ENCODE data around the gene ALB. TPM values are rescaled to one million over a fixed set of nuclear protein-coding genes. Genes with fewer than 3 reads are reported as not detected.

The ALB gene
- total and polyA plus RNA-seq, 3 experiments from 2014 or later = not detected

- Histone ChIP-seq H3K9me3 (ENCODE audit: low read length) (no peaks in the 10 kb centered on the region), H3K4me3 (ENCODE audit: low read length) (no peak overlapping the region), H3K4me1 (ENCODE audit: insufficient read depth, low read length) (no peaks in the 10 kb centered on the region), H3K36me3 (ENCODE audit: insufficient read depth, low read length) (no peaks in the 10 kb centered on the region), H3K27ac (ENCODE audit: low read depth, low read length) (no peak overlapping the region), H3K27me3 (ENCODE audit: insufficient read depth, low read length, poor library complexity, severe bottlenecking) (no peaks in the 10 kb centered on the region)
- ChIA-PET CTCF (interaction anchor here (0.7 to 1.3 kb wide), 4 partner anchors 15 to 188 kb away, joined by 3 to 5 read pairs (median 4); partner anchors contain the start of gene ANKRD17), POLR2A (no interaction called here)
- Mint-ChIP-seq H3K4me1 (no peaks in the 10 kb centered on the region), H3K36me3 (no peaks in the 10 kb centered on the region), H3K27ac (no peak overlapping the region), H3K27me3 (peaks cover 7 to 13% of the 10 kb centered on the region in 2 donors), H3K4me3 (no peak overlapping the region), H3K9me3 (peaks cover 0 to 3% (median 0%) of the 10 kb centered on the region in 5 donors)
- DNase-seq = no peak
These were observed 42.4 kb downstream of the ALB start for GRCh38 chr4:73446336-73446938.

- Mint-ChIP-seq H3K36me3 (no peaks in the 10 kb centered on the region), H3K4me3 (no peak overlapping the region), H3K27me3 (peaks cover 2 to 8% of the 10 kb centered on the region in 2 donors), H3K4me1 (no peaks in the 10 kb centered on the region), H3K9me3 (no peaks in the 10 kb centered on the region), H3K27ac (no peak overlapping the region)
- CTCF ChIA-PET = no interaction called here
- POLR2A ChIA-PET = no interaction called here
- Histone ChIP-seq H3K36me3 (ENCODE audit: insufficient read depth, low read length) (no peaks in the 10 kb centered on the region), H3K27me3 (ENCODE audit: insufficient read depth, low read length, poor library complexity, severe bottlenecking) (no peaks in the 10 kb centered on the region), H3K9me3 (ENCODE audit: low read length) (no peaks in the 10 kb centered on the region), H3K27ac (ENCODE audit: low read depth, low read length) (no peak overlapping the region), H3K4me3 (ENCODE audit: low read length) (no peak overlapping the region), H3K4me1 (ENCODE audit: insufficient read depth, low read length) (no peaks in the 10 kb centered on the region)
- no peak for DNase-seq
These were observed 43.6 kb downstream of the ALB start for GRCh38 chr4:73447671-73448070.

- POLR2A ChIA-PET = no interaction called here
- H3K27ac Mint-ChIP-seq = no peak overlapping the region
These were observed 44.5 kb downstream of the ALB start for GRCh38 chr4:73448448-73449203.

GRCh38 chr4:73450398-73451004 lies 46.4 kb downstream of the ALB start:
- no peaks in the 10 kb centered on the region for H3K9me3 Mint-ChIP-seq
- ChIA-PET CTCF (no interaction called here), POLR2A (no interaction called here)
- Histone ChIP-seq H3K27me3 (ENCODE audit: insufficient read depth, low read length, poor library complexity, severe bottlenecking) (no peaks in the 10 kb centered on the region), H3K4me1 (ENCODE audit: insufficient read depth, low read length) (no peaks in the 10 kb centered on the region), H3K36me3 (ENCODE audit: insufficient read depth, low read length) (no peaks in the 10 kb centered on the region), H3K9me3 (ENCODE audit: low read length) (no peaks in the 10 kb centered on the region), H3K4me3 (ENCODE audit: low read length) (no peak overlapping the region), H3K27ac (ENCODE audit: low read depth, low read length) (no peak overlapping the region)
- no peak for DNase-seq
- no peak overlapping the region for H3K4me3 Mint-ChIP-seq
- H3K4me1 Mint-ChIP-seq = no peaks in the 10 kb centered on the region
- H3K27ac Mint-ChIP-seq = no peak overlapping the region
- H3K27me3 Mint-ChIP-seq = peaks cover 2 to 8% of the 10 kb centered on the region in 2 donors
- no peaks in the 10 kb centered on the region for H3K36me3 Mint-ChIP-seq

More at GRCh38 chr4:73448448-73449203, 44.5 kb downstream of the ALB start:
- no peaks in the 10 kb centered on the region for H3K27me3 ChIP-seq (ENCODE audit: insufficient read depth, low read length, poor library complexity, severe bottlenecking)
- H3K9me3 ChIP-seq (ENCODE audit: low read length) = no peaks in the 10 kb centered on the region
- CTCF ChIA-PET = no interaction called here
- Mint-ChIP-seq H3K36me3 (no peaks in the 10 kb centered on the region), H3K9me3 (no peaks in the 10 kb centered on the region), H3K4me1 (no peaks in the 10 kb centered on the region), H3K27me3 (peaks cover 2 to 8% of the 10 kb centered on the region in 2 donors), H3K4me3 (no peak overlapping the region)
- H3K27ac ChIP-seq (ENCODE audit: low read depth, low read length) = no peak overlapping the region
- no peak overlapping the region for H3K4me3 ChIP-seq (ENCODE audit: low read length)
- H3K4me1 ChIP-seq (ENCODE audit: insufficient read depth, low read length) = no peaks in the 10 kb centered on the region
- no peak for DNase-seq
- no peaks in the 10 kb centered on the region for H3K36me3 ChIP-seq (ENCODE audit: insufficient read depth, low read length)

- no peak overlapping the region for H3K27ac Mint-ChIP-seq
- Histone ChIP-seq H3K27me3 (ENCODE audit: insufficient read depth, low read length, poor library complexity, severe bottlenecking) (no peaks in the 10 kb centered on the region), H3K27ac (ENCODE audit: low read depth, low read length) (no peak overlapping the region), H3K9me3 (ENCODE audit: low read length) (no peaks in the 10 kb centered on the region), H3K4me3 (ENCODE audit: low read length) (no peak overlapping the region), H3K36me3 (ENCODE audit: insufficient read depth, low read length) (no peaks in the 10 kb centered on the region), H3K4me1 (ENCODE audit: insufficient read depth, low read length) (no peaks in the 10 kb centered on the region)
- ChIA-PET POLR2A (no interaction called here), CTCF (no interaction called here)
- DNase-seq = no peak
- H3K4me1 Mint-ChIP-seq = no peaks in the 10 kb centered on the region
- H3K9me3 Mint-ChIP-seq = no peaks in the 10 kb centered on the region
- no peak overlapping the region for H3K4me3 Mint-ChIP-seq
- H3K36me3 Mint-ChIP-seq = no peaks in the 10 kb centered on the region
- peaks cover 2 to 8% of the 10 kb centered on the region in 2 donors for H3K27me3 Mint-ChIP-seq
These were observed 47.3 kb downstream of the ALB start for GRCh38 chr4:73451404-73451803.

- no peak overlapping the region for H3K27ac Mint-ChIP-seq
- H3K4me1 ChIP-seq (ENCODE audit: insufficient read depth, low read length) = no peaks in the 10 kb centered on the region
- no peaks in the 10 kb centered on the region for H3K36me3 Mint-ChIP-seq
- H3K27me3 ChIP-seq (ENCODE audit: insufficient read depth, low read length, poor library complexity, severe bottlenecking) = no peaks in the 10 kb centered on the region
- no peak overlapping the region for H3K27ac ChIP-seq (ENCODE audit: low read depth, low read length)
- no peaks in the 10 kb centered on the region for H3K36me3 ChIP-seq (ENCODE audit: insufficient read depth, low read length)
- no peaks in the 10 kb centered on the region for H3K9me3 Mint-ChIP-seq
- H3K4me3 ChIP-seq (ENCODE audit: low read length) = no peak overlapping the region
- DNase-seq = no peak
- H3K9me3 ChIP-seq (ENCODE audit: low read length) = no peaks in the 10 kb centered on the region
- H3K4me1 Mint-ChIP-seq = no peaks in the 10 kb centered on the region
- H3K27me3 Mint-ChIP-seq = peaks cover 2 to 8% of the 10 kb centered on the region in 2 donors
- CTCF ChIA-PET = no interaction called here
- POLR2A ChIA-PET = no interaction called here
- no peak overlapping the region for H3K4me3 Mint-ChIP-seq
These were observed 48.1 kb downstream of the ALB start for GRCh38 chr4:73451981-73452747.

GRCh38 chr4:73452953-73453700 lies 49.0 kb downstream of the ALB start:
- no peak overlapping the region for H3K4me3 ChIP-seq (ENCODE audit: low read length)
- no peaks in the 10 kb centered on the region for H3K27me3 ChIP-seq (ENCODE audit: insufficient read depth, low read length, poor library complexity, severe bottlenecking)
- no peaks in the 10 kb centered on the region for H3K4me1 ChIP-seq (ENCODE audit: insufficient read depth, low read length)
- H3K9me3 Mint-ChIP-seq = peaks cover 0 to 3% (median 0%) of the 10 kb centered on the region in 5 donors
- H3K27me3 Mint-ChIP-seq = peaks cover 0 to 9% of the 10 kb centered on the region in 2 donors
- H3K27ac ChIP-seq (ENCODE audit: low read depth, low read length) = no peak overlapping the region
- H3K9me3 ChIP-seq (ENCODE audit: low read length) = no peaks in the 10 kb centered on the region
- H3K4me3 Mint-ChIP-seq = no peak overlapping the region
- H3K4me1 Mint-ChIP-seq = no peaks in the 10 kb centered on the region
- DNase-seq = no peak
- ChIA-PET CTCF (no interaction called here), POLR2A (no interaction called here)
- no peaks in the 10 kb centered on the region for H3K36me3 Mint-ChIP-seq
- no peak overlapping the region for H3K27ac Mint-ChIP-seq
- H3K36me3 ChIP-seq (ENCODE audit: insufficient read depth, low read length) = no peaks in the 10 kb centered on the region

Data from CD8-positive, alpha-beta memory T cell (primary cell).